ENCODE measurements around the gene CCR7.

The CCR7 gene

GRCh38 chr17:40535924-40536294 is 29.4 kb downstream of the CCR7 start:
- DNase-seq (ENCODE audit: low read depth in 2 of 2): no peak

GRCh38 chr17:40535438-40535837 is 29.8 kb downstream of the CCR7 start:
- no peak for DNase-seq (ENCODE audit: low read depth in 2 of 2)

GRCh38 chr17:40534371-40535189 is 30.7 kb downstream of the CCR7 start:
- no peak for DNase-seq (ENCODE audit: low read depth in 2 of 2)

- no peak for DNase-seq (ENCODE audit: low read depth in 2 of 2)
Observed at GRCh38 chr17:40533896-40534295, 31.4 kb downstream of the CCR7 start.

GRCh38 chr17:40532520-40533253 is 32.6 kb downstream of the CCR7 start:
- DNase-seq (ENCODE audit: low read depth in 2 of 2): no peak

GRCh38 chr17:40531051-40531991 is 34.0 kb downstream of the CCR7 start:
- DNase-seq (ENCODE audit: low read depth in 2 of 2): no peak

GRCh38 chr17:40530531-40530994 is 34.7 kb downstream of the CCR7 start:
- no peak for DNase-seq (ENCODE audit: low read depth in 2 of 2)

GRCh38 chr17:40529991-40530390 is 35.3 kb downstream of the CCR7 start:
- DNase-seq (ENCODE audit: low read depth in 2 of 2): no peak

- no peak for DNase-seq (ENCODE audit: low read depth in 2 of 2)
Observed at GRCh38 chr17:40528692-40529417, 36.4 kb downstream of the CCR7 start.

- no peak for DNase-seq (ENCODE audit: low read depth in 2 of 2)
Observed at GRCh38 chr17:40526668-40527067, 38.6 kb downstream of the CCR7 start.

- no peak for DNase-seq (ENCODE audit: low read depth in 2 of 2)
Observed at GRCh38 chr17:40525294-40525693, 40.0 kb downstream of the CCR7 start.

GRCh38 chr17:40524243-40524965 is 40.9 kb downstream of the CCR7 start:
- DNase-seq (ENCODE audit: low read depth in 2 of 2): no peak

GRCh38 chr17:40522961-40523310 is 42.3 kb downstream of the CCR7 start:
- no peak for DNase-seq (ENCODE audit: low read depth in 2 of 2)

GRCh38 chr17:40522250-40522960 is 42.9 kb downstream of the CCR7 start:
- no peak for DNase-seq (ENCODE audit: low read depth in 2 of 2)

- no peak for DNase-seq (ENCODE audit: low read depth in 2 of 2)
Observed at GRCh38 chr17:40520991-40521453, 44.2 kb downstream of the CCR7 start.

- DNase-seq (ENCODE audit: low read depth in 2 of 2): no peak
Observed at GRCh38 chr17:40519089-40519775, 46.0 kb downstream of the CCR7 start.

GRCh38 chr17:40518401-40519088 is 46.7 kb downstream of the CCR7 start:
- DNase-seq (ENCODE audit: low read depth in 2 of 2): no peak

GRCh38 chr17:40517981-40518380 is 47.3 kb downstream of the CCR7 start:
- no peak for DNase-seq (ENCODE audit: low read depth in 2 of 2)

GRCh38 chr17:40517286-40517662 is 48.0 kb downstream of the CCR7 start:
- DNase-seq (ENCODE audit: low read depth in 2 of 2): no peak
